GM18873 (cell line): ENCODE results near the gene ZKSCAN1.

Source experiments
- ATAC-seq: cut with Tn5 transposase; IDR thresholded peaks from one replicate; pipeline ENCODE4 v1.9.1; 2021; ENCODE audit warnings: mild to moderate bottlenecking, moderate library complexity, moderate number of reproducible peaks; ENCODE audit not compliant: unreplicated experiment, low FRiP score

The ZKSCAN1 gene

DNA sequence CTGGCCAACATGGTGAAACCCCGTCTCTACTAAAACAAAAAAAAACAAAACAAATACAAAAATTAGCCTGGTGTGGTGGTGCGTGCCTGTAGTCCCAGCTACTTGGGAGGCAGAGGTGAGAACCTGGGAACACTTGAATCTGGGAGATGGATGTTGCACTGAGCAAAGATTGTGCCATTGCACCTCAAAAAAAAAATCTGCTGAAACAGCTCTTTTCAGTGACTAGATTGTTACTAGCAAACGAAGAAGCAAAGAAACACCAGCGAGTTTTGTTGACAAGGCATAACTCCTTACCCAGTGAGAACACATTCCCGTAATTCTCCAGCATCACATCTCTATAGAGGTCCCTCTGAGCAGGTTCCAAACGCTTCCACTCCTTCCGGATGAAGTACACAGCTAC, 59.4 kb downstream of the ZKSCAN1 start:
- ATAC-seq = no peak

- no peak for ATAC-seq
These were observed 60.0 kb downstream of the ZKSCAN1 start for GRCh38 chr7:100075418-100075817.

DNA sequence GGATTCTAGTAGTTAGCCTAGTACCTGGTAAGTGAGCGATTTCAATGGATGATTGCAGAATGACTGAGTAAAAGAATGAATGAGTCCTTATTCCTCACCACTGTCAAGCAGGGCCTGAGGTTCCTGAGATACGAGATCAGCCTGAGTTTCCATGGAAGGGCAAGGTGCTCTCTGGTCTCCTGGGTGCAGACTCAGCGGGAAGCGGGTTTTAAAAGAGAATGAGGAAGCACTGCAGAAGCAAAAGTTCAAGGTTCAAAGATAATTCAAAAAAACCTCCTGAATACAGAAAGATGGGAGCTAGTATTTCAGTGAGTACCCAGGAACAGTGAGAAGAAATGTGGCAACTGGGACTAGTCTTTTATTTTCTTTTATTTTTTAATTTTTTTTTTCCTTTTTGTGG, 61.8 kb downstream of the ZKSCAN1 start:
- no peak for ATAC-seq

GRCh38 chr7:100079024-100079560, 63.7 kb downstream of the ZKSCAN1 start:
- no peak for ATAC-seq

GRCh38 chr7:100080907-100081534, 65.6 kb downstream of the ZKSCAN1 start:
- no peak for ATAC-seq

DNA sequence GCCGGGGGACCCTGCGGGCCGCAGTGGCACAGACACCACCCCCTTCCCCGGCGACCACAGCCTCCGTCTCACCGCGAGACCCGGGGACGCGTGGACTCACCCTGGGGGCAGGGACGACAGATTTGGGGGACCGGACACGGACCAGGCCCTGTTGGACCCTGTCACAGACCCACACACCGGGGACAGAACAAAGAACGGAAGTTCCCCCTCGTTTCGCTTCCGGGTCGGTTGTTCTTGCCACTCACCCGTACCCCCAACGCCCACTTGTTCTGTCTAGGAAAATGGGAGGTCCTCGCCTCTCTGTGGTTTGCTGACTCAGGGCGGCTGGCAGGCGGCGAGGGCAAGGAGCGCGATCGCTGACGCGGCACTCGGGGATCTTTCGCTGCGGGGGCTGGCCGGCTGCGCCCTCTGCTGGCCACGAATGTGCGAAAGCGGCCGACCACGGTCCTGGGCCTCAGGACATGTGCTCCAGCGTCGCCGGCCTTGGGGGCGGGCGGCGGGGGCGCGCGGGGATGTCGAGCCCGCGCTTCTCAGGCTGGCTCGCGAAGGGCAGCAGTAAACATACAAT, 66.2 kb downstream of the ZKSCAN1 start, which contains the start of gene ZNF3:
TSS of gene ZNF3 (minus strand) at position 189 of the 568 bp plus-strand sequence. CDS start 4,366 bp downstream, outside the sequence.
- ATAC-seq = peak; percentile 77

- no peak for ATAC-seq
These were observed 67.6 kb downstream of the ZKSCAN1 start for GRCh38 chr7:100082978-100083377.

- ATAC-seq = no peak
These were observed 70.1 kb downstream of the ZKSCAN1 start for GRCh38 chr7:100085515-100085914.

DNA sequence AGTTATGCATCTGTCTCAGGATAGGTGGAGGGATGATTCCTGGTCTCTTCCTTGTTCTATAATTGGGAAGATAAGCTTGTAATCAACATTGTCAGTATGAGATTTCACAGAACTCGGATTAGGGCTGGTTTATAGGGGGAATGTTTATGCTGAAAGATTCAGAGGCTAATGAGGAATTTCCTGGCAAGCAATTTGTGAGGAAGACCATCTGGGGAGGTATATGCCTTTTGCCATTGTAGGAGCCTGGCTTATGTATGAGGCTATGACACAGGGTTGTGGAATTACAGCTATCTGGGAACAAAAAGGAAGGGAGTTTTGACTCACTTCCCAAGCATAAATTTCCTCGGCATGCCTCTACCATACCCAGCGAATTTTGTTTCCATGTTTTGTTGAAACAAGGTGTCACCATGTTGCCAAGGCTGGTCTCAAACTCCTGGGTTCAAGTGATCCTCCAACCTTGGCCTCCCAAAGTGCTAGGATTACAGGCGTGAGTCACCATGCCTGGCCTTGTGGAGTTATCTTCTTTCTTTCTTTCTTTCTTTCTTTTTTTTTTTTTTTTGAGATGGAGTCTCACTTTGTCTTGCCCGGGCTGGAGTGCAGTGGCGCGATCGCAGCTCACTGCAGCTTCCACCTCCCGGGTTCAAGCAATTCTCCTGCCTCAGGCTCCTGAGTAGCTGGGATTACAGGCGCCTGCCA, 71.8 kb downstream of the ZKSCAN1 start:
- no peak for ATAC-seq

DNA sequence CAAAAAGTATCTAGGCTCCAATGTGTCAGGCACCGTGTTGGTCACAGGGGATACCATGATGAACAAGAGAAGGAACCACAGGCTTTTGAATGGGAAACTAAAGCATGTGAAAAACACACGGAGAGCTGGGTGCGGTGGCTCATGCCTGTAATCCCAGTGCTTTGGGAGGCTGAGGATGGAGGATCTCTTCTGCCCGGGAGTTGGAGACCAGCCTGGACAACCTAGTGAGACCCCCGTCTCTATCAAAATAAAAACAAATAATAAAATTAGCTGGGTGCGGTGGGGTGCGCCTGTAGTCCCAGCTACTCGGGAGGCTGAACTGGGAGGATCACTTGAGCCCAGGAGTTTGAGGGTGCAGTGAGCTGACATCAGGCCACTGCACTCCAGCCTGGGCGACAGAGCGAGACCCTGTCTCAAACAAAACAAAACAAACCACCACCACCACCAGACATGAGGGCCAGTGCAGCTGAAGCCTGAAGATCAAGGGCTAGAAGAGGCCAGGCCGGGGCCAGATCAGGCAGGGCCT, 72.8 kb downstream of the ZKSCAN1 start:
- ATAC-seq = no peak

- no peak for ATAC-seq
These were observed 73.4 kb downstream of the ZKSCAN1 start, which contains the start of gene COPS6 for GRCh38 chr7:100088621-100089457. Gene COPS6, plus strand, starts transcription at chr7:100088969. Its CDS starts 22 bp downstream, at chr7:100088991.

- no peak for ATAC-seq
These were observed 74.2 kb downstream of the ZKSCAN1 start for GRCh38 chr7:100089458-100090196.

DNA sequence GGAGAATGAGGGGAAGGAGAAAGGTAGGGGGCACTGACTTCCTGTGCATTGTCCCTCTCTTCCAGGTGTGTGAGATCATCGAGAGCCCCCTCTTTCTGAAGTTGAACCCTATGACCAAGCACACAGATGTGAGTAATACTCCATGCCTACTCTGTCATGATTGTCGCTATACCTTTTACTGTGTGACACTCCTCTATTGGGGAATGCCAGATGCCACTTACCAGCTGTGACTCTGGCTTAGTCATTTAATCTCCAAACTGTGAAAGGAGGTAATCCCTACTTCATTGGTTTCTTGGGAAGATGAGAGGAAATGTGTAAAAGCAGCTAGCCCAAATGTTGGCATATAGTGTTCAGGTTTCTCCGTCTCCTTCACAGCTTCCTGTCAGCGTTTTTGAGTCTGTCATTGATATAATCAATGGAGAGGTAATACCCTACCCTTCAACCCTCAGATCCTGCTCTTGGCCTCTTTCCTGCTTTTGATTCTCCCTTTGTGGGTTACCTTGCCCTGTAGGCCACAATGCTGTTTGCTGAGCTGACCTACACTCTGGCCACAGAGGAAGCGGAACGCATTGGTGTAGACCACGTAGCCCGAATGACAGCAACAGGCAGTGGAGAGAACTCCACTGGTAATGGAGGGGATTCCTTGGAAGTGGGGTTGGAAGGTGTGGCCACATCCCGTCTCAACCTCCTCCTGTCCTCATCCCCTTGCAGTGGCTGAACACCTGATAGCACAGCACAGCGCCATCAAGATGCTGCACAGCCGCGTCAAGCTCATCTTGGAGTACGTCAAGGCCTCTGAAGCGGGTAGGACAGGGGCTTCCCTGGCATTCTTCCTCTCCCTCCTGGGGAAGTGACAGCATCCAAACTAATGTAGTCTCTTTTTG, 75.4 kb downstream of the ZKSCAN1 start:
- ATAC-seq = no peak
